ENCODE data around the gene SELENOI.
"Not testable (repeated sequence)": the region's sequence is repeated elsewhere in the genome, so short reads cannot be mapped to it uniquely, and the experiment has no call there.

SELENOI gene

GRCh38 chr2:26345545-26346453 lies at the start of gene SELENOI:
Gene SELENOI, plus strand, starts transcription at chr2:26346143. Its CDS starts 90 bp downstream, at chr2:26346233.
- peak; percentile 99 to 100 for DNase-seq

- DNase-seq: no peak
Measured at GRCh38 chr2:26297061-26297460, 48.9 kb upstream of the SELENOI start.

- DNase-seq: peak in 1 of 2 experiments; percentile 26
Measured at GRCh38 chr2:26298286-26298637, 47.7 kb upstream of the SELENOI start.

GRCh38 chr2:26298638-26299393 lies 47.1 kb upstream of the SELENOI start:
- DNase-seq: peak; percentile 54 to 57

GRCh38 chr2:26299471-26300101 lies 46.4 kb upstream of the SELENOI start:
- peak; percentile 37 to 44 for DNase-seq

- DNase-seq: peak; percentile 30 to 35
Measured at GRCh38 chr2:26300234-26300925, 45.6 kb upstream of the SELENOI start.

GRCh38 chr2:26302846-26303245 lies 43.1 kb upstream of the SELENOI start:
- DNase-seq: no peak

GRCh38 chr2:26305094-26305493 lies 40.8 kb upstream of the SELENOI start:
- not testable (repeated sequence) for DNase-seq

GRCh38 chr2:26305540-26305939 lies 40.4 kb upstream of the SELENOI start:
- no peak for DNase-seq

- DNase-seq: no peak
Measured at GRCh38 chr2:26309921-26310320, 36.0 kb upstream of the SELENOI start.

- no peak for DNase-seq
Measured at GRCh38 chr2:26312471-26312870, 33.5 kb upstream of the SELENOI start.

GRCh38 chr2:26313446-26313845 lies 32.5 kb upstream of the SELENOI start:
- no peak for DNase-seq

- no peak for DNase-seq
Measured at GRCh38 chr2:26314243-26314642, 31.7 kb upstream of the SELENOI start.

- no peak for DNase-seq
Measured at GRCh38 chr2:26316041-26316440, 29.9 kb upstream of the SELENOI start.

GRCh38 chr2:26316845-26317244 lies 29.1 kb upstream of the SELENOI start:
- no peak for DNase-seq

- DNase-seq: no peak
Measured at GRCh38 chr2:26317377-26318105, 28.4 kb upstream of the SELENOI start.

- no peak for DNase-seq
Measured at GRCh38 chr2:26318950-26319349, 27.0 kb upstream of the SELENOI start.

GRCh38 chr2:26324479-26324878 lies 21.5 kb upstream of the SELENOI start:
- not testable (repeated sequence) for DNase-seq

- DNase-seq: no peak
Measured at GRCh38 chr2:26324903-26325302, 21.0 kb upstream of the SELENOI start.

- no peak for DNase-seq
Measured at GRCh38 chr2:26325851-26326250, 20.1 kb upstream of the SELENOI start.

GRCh38 chr2:26326514-26326913 lies 19.4 kb upstream of the SELENOI start:
- DNase-seq: no peak

Data from activated T-cell treated with anti-CD3 and anti-CD28 coated beads, Interleukin-2, amount 50 U/mL, for 48 hours (primary cell).